Stimulated activated CD4-positive, alpha-beta T cell treated with anti-CD3 and anti-CD28 coated beads, Interleukin-2, amount 100 ng/mL, for 4 hours (primary cell): Measurements from ENCODE around the gene MAFF.

Experiments
- DNase-seq: peaks from one replicate; pipeline ENCODE4 v3.0.0-alpha.2; 2020; ENCODE audit warnings: low read depth

The MAFF gene

GRCh38 chr22:38248280-38248679, 46.5 kb downstream of the MAFF start:
- DNase-seq = no peak

DNA sequence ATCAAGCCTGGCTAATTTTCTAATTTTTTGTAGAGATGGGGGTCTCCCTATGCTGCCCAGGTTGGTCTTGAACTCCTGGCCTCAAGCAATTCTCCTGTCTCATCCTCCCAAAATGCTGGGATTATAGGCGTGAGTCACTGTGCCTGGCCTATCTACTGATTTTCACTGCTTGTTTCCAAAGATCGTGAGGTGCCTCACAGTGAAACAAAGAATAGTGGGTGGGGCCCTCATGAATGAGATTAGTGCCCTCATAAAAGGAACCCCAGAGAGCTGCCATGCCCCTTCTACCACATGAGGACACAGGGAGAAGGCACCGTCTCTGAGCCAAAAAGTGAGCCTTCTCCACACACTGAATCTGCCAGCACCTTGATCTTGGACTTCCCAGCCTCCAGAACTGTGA, 47.5 kb downstream of the MAFF start:
- DNase-seq = no peak

DNA sequence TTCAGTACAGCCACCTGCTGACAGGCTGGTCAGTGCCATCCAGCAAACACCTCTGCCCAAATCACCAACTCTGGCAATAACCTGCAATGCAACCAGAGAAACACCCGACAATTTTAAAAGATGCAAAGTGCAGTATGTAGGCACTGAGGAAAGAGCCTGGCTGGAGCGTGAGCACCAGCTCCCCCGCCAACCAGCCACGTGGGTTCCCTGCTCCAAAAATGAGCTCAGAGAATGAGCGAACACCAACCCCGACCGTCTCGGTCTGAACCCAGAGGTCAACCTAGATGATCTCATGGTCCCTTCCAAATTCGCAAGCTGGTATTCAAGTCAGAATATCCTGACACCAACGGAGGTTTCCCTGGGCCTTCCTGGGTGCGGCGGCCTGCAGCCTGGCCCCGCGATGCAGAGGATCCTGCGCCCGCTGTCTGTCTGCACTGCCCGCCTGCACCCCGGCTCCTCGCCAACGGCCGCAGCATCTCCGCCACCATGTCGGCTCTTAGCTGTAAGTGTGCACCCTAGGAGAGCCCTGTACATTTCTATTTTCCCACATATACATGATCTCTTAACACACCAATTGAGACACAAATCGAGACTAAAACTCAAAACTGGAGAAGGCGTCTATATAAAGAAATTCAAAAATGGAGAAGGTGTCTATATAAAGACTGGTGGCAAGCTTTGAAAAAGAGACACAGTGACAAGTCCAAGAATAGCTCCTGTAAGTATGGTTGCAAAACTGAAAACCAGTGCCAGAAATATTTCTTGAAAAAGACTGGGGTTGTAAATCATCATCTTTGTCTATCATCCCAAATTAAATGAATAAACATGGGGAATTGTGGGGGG, 48.2 kb downstream of the MAFF start:
- DNase-seq = no peak

DNA sequence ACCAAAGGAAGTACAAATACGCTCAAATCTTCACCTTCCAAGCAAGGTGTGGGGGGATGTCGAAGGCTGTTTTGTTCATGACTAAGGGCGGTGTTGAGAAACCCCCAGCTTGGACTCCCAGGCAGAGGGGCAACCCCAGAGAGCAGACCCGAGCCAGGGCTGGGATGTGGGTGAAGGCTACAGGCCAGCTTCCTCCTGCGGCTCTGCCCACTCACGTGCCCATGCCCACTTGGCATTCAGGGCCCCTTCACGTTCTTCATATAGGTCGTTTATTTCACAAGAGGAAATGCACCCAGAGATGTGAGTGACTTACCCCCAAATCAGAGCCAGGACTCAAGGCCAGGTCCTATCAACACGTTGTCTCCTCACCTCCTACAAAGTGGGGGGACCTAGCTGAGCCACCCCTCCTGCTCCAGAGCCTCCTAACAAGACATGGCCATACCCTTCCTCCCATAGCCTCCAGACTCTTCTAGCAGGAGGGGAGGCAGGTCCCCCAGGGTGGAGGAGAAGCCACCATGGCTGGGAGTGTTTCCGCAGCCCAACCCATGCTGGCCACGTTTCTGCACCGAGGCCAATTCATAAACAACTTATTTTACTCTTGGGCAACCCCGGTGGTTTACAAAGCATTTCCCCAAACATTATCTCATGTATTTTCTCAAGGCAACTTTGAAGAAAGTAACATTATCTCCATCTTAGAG, 49.0 kb downstream of the MAFF start:
- DNase-seq = no peak

DNA sequence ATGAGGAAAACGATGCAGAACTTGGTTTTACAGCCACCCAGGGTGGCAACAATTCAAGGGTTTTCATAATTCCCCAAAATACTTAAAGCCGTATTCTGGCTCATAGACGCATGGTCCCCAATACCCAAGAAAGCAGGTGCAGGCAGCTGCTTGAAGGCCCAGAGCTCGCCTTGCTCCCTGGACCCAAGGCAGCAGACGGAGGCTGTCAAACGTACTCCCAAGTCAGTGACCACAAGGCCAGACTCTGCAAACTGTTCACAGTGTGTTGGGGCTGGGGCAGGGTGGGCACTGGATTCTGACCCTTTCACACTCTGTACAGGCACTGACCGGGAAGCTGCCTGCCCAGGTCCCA, 49.5 kb downstream of the MAFF start:
- DNase-seq = no peak

- DNase-seq = no peak
Observed at GRCh38 chr22:38255697-38256096, 53.9 kb downstream of the MAFF start.

GRCh38 chr22:38257181-38257580, 55.4 kb downstream of the MAFF start:
- no peak for DNase-seq

DNA sequence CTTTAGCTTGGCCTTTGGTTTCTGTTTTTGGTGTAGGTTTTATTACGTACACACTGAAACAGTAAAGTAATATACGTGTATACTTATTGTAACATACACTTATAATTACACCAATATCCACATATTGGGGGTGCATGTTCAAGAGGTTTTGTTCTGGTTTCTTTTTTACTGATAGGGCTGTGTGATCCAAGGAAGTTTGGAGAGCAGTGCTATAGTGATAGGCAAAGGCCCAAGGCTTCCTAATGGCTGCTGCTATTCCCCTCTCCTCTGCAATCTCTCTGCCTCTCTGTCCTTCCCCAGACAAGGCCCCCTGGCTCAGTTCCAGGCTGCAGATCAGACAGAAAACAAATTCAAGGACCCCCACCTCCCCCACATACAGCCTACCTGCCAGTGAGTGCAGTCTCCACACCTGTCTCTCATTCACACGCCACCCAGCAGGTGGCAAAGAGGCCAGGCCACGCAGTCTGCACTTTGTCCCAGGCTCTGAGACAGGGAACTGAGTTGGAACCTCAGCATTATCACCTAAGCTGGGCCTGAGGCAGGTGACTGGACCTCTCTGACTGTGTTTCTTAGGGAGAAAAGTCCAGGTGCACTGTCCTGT, 56.0 kb downstream of the MAFF start:
- DNase-seq = no peak

- DNase-seq = no peak
Observed at GRCh38 chr22:38258895-38259294, 57.1 kb downstream of the MAFF start.

GRCh38 chr22:38259370-38259769, 57.6 kb downstream of the MAFF start:
- DNase-seq = no peak

DNA sequence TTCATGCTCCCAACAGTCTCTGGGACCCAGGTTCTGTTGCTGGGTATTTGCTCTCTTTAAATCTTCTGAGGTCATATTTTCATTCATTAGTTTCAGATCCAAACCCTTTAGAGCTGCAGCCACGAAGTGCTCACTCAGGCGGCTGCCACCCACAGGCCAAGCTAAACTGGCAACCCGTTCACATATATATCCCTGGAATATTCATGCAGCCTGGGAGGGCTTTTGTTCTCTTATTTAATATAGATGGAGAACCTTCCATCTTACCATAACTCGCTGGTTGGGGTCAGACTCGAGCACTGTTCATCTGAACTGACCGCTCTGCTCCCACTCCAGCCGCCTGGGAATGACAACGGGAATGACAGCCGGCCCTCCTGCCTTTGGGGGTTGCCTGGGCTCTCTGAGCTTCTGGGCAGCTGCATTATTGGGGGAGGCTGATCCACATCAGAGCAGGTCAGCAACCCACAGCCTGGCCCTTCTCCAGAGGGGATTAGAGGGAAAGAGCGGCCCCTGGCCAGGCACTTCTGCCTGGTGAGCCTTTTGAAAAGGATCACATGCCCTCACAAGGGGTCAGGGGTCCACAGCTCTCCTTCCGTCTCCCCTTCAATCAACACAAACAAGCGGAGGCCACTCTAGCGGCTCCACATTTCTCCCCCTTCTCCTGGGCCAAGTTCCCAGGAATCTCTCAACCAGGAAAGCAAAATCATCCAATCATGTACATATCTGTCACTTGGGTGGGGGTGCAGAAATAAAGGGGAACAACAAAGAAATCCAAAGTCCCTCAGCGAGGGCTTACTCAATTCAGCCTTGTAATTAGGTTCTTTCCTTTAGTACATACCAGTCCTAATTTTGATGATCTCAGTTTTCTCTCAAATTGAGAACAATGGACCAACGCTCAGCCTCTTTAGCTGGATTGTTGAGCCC, 59.2 kb downstream of the MAFF start:
- no peak for DNase-seq

DNA sequence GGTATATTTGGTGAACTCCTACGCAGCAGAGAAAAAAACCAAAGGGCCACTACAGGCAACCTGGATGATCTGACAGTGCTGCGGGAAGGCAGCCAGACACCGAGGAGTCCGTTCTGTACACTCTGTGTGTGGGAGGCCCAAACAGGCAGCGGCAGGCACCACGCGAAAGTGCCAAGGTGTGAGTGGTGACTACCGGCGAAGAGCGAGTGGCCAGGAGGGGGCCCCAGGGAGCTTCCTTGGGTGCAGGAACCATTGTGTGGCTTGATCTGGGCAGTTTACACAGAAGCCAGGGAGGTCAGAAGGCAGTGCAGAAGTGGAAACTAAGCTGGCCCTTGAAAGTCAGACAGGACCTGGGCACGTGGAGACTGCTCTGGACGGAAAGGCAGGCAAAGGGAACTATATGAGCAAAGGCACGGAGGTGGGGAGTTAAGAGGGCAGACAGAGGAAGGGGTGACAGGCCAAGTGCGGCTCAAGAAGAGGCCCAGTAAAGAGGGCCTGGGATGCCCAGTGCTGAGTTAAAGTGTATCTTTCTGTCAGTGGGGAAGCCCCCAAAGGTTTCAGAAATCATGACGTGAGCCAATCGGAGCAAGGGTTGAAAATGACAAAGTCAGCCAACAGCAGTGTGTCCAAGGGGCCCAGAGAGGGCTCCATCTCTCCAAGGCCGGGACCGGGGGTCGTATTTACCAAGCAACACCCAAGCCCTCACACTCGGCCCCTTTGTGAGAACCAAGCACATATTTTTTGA, 60.4 kb downstream of the MAFF start:
- DNase-seq = no peak

- no peak for DNase-seq
Observed at GRCh38 chr22:38264322-38264843, 62.6 kb downstream of the MAFF start.
